ENCODE data around the gene PCMT1.

DNA sequence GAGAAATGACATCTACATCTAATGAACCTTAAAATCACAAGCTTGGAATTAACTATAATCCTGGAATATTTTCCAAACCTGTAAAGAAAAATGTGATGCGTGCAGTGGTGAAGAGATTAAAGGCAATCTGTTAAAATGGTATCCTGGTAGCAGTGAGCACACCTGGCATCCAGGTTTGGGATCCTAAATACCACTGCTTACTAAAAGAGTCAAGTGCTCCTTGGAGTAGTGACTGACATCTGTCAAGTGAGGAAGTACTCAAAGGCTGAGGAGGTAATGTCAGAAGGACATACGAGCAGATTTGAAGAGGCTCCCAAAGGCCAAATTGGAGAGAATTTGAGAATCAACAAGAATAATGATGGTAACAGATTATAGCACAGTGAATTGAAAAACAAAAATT lies 32.8 kb downstream of the PCMT1 start:
- TF ChIP-seq, protein P1, sequence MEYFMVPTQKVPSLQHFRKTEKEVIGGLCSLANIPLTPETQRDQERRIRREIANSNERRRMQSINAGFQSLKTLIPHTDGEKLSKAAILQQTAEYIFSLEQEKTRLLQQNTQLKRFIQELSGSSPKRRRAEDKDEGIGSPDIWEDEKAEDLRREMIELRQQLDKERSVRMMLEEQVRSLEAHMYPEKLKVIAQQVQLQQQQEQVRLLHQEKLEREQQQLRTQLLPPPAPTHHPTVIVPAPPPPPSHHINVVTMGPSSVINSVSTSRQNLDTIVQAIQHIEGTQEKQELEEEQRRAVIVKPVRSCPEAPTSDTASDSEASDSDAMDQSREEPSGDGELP (IDR thresholded peaks at IDR 0.05; ENCODE audit: borderline replicate concordance, low read depth), result no peak
- TF ChIP-seq JUND (CRISPR knock-in tag; IDR thresholded peaks at IDR 0.05), result no peak
- no peak for TF ChIP-seq MAFF (IDR thresholded peaks at IDR 0.05; ENCODE audit: low read depth, low read length)
- TF ChIP-seq, protein P2, sequence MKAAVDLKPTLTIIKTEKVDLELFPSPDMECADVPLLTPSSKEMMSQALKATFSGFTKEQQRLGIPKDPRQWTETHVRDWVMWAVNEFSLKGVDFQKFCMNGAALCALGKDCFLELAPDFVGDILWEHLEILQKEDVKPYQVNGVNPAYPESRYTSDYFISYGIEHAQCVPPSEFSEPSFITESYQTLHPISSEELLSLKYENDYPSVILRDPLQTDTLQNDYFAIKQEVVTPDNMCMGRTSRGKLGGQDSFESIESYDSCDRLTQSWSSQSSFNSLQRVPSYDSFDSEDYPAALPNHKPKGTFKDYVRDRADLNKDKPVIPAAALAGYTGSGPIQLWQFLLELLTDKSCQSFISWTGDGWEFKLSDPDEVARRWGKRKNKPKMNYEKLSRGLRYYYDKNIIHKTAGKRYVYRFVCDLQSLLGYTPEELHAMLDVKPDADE (CRISPR knock-in tag; IDR thresholded peaks at IDR 0.05), result no peak
- no peak for TF ChIP-seq E2F1 (CRISPR knock-in tag; IDR thresholded peaks at IDR 0.05)
- TF ChIP-seq HOXA7 (CRISPR knock-in tag; IDR thresholded peaks at IDR 0.05), result no peak
- TF ChIP-seq TRAFD1 (CRISPR knock-in tag; IDR thresholded peaks at IDR 0.05; ENCODE audit: borderline replicate concordance), result no peak
- no peak for TF ChIP-seq MAFK (conservative IDR thresholded peaks at IDR 0.05 in 1 of 2, IDR thresholded peaks at IDR 0.05 in 1 of 2; ENCODE audit: low read length in 2 of 2)
- no peak for TF ChIP-seq CTCF (CRISPR knock-in tag; IDR thresholded peaks at IDR 0.05)
- TF ChIP-seq KLF9 (CRISPR knock-in tag; IDR thresholded peaks at IDR 0.05; ENCODE audit: low read depth), result no peak
- no peak for TF ChIP-seq SUZ12 (IDR thresholded peaks at IDR 0.05; ENCODE audit: low read depth, low read length)
- TF ChIP-seq GATAD1 (CRISPR knock-in tag; IDR thresholded peaks at IDR 0.05), result no peak
